ENCODE measurements around the gene COL8A2. TPM values are rescaled to one million over a fixed set of nuclear protein-coding genes. Genes with fewer than 3 reads are reported as not detected.
A peak's percentile ranks its signal among the peaks of the same experiment; 100 is the strongest.

COL8A2 gene
- total RNA-seq, 4 donors from 2014 or later: 0.83 to 1.3 (median 1.1) TPM

GRCh38 chr1:36143424-36143823, 18.4 kb upstream of the COL8A2 start:
- TF ChIP-seq POLR2A (IDR thresholded peaks at IDR 0.05) (no peak), CTCF (IDR thresholded peaks at IDR 0.05) (no peak)
- peaks cover 0 to 18% (median 0%) of the 10 kb centered on the region in 3 donors for H3K36me3 ChIP-seq
- H3K27me3 ChIP-seq: no peaks in the 10 kb centered on the region
- H3K4me3 ChIP-seq: no peak overlapping the region
- DNase-seq: no peak
- no peak overlapping the region for H3K27ac ChIP-seq
- peaks cover 0 to 9% (median 2%) of the 10 kb centered on the region in 4 donors for H3K4me1 ChIP-seq
- H3K9me3 ChIP-seq: no peaks in the 10 kb centered on the region

- Histone ChIP-seq H3K36me3 (peaks cover 0 to 31% (median 0%) of the 10 kb centered on the region in 3 donors), H3K9me3 (no peaks in the 10 kb centered on the region), H3K4me3 (no peak overlapping the region), H3K27ac (no peak overlapping the region), H3K4me1 (no peaks in the 10 kb centered on the region), H3K27me3 (no peaks in the 10 kb centered on the region)
- no peak for DNase-seq
- no peak for TF ChIP-seq POLR2A (IDR thresholded peaks at IDR 0.05)
- TF ChIP-seq CTCF (IDR thresholded peaks at IDR 0.05): no peak
Observed at GRCh38 chr1:36142121-36142520, 17.1 kb upstream of the COL8A2 start.

GRCh38 chr1:36139521-36139920, 14.5 kb upstream of the COL8A2 start:
- H3K4me3 ChIP-seq: no peak overlapping the region
- no peaks in the 10 kb centered on the region for H3K9me3 ChIP-seq
- peaks cover 0 to 43% (median 0%) of the 10 kb centered on the region in 3 donors for H3K36me3 ChIP-seq
- H3K27me3 ChIP-seq: no peaks in the 10 kb centered on the region
- no peak for DNase-seq
- TF ChIP-seq POLR2A (IDR thresholded peaks at IDR 0.05) (no peak), CTCF (IDR thresholded peaks at IDR 0.05) (no peak)
- H3K4me1 ChIP-seq: peaks cover 0 to 7% (median 0%) of the 10 kb centered on the region in 4 donors
- no peak overlapping the region for H3K27ac ChIP-seq

- H3K4me1 ChIP-seq: peaks cover 0 to 12% (median 0%) of the 10 kb centered on the region in 4 donors
- no peak for TF ChIP-seq POLR2A (IDR thresholded peaks at IDR 0.05)
- TF ChIP-seq CTCF (IDR thresholded peaks at IDR 0.05): no peak
- no peak overlapping the region for H3K27ac ChIP-seq
- H3K36me3 ChIP-seq: peaks cover 0 to 43% (median 0%) of the 10 kb centered on the region in 3 donors
- no peak overlapping the region for H3K4me3 ChIP-seq
- no peaks in the 10 kb centered on the region for H3K9me3 ChIP-seq
- no peaks in the 10 kb centered on the region for H3K27me3 ChIP-seq
- DNase-seq: no peak
Observed at GRCh38 chr1:36137776-36138175, 12.8 kb upstream of the COL8A2 start.

GRCh38 chr1:36137226-36137625, 12.2 kb upstream of the COL8A2 start:
- Histone ChIP-seq H3K9me3 (no peaks in the 10 kb centered on the region), H3K27ac (peak overlapping the region in 1 of 4 donors; percentile 59), H3K36me3 (peaks cover 0 to 43% (median 0%) of the 10 kb centered on the region in 3 donors), H3K27me3 (no peaks in the 10 kb centered on the region), H3K4me1 (peaks cover 0 to 12% (median 0%) of the 10 kb centered on the region in 4 donors), H3K4me3 (no peak overlapping the region)
- no peak for DNase-seq
- no peak for TF ChIP-seq POLR2A (IDR thresholded peaks at IDR 0.05)
- TF ChIP-seq CTCF (IDR thresholded peaks at IDR 0.05): no peak

GRCh38 chr1:36136535-36136934, 11.5 kb upstream of the COL8A2 start:
- peaks cover 0 to 43% (median 0%) of the 10 kb centered on the region in 3 donors for H3K36me3 ChIP-seq
- no peaks in the 10 kb centered on the region for H3K27me3 ChIP-seq
- H3K9me3 ChIP-seq: no peaks in the 10 kb centered on the region
- TF ChIP-seq CTCF (IDR thresholded peaks at IDR 0.05): no peak
- no peak for TF ChIP-seq POLR2A (IDR thresholded peaks at IDR 0.05)
- H3K27ac ChIP-seq: peak overlapping the region in 1 of 4 donors; percentile 59
- H3K4me1 ChIP-seq: peaks cover 0 to 12% (median 0%) of the 10 kb centered on the region in 4 donors
- H3K4me3 ChIP-seq: no peak overlapping the region
- no peak for DNase-seq
